K562 (cell line): ENCODE results near the gene ZNF155. TPM values are rescaled to one million over a fixed set of nuclear protein-coding genes. Genes with fewer than 3 reads are reported as not detected.

Source experiments
- ADNP ChIP-seq: fragments of 200-800 bp; sonication (Bioruptor generic); IDR thresholded peaks from 2 replicates; pipeline ENCODE4 v1.6.1; 2016; ENCODE audit warnings: missing genetic modification characterization, missing compliant biosample characterization
- C11orf30 ChIP-seq: fragments of 450-650 bp; IDR thresholded peaks from 2 replicates; pipeline ENCODE4 v1.6.1; 2016; ENCODE audit warnings: low read depth, mild to moderate bottlenecking
- CBX5 ChIP-seq: IDR thresholded peaks from 2 replicates; pipeline ENCODE4 v1.6.1; 2014; ENCODE audit warnings: low read depth, borderline replicate concordance
- COPS2 ChIP-seq: fragments of 450-650 bp; conservative IDR thresholded peaks from 2 replicates; pipeline ENCODE4 v1.6.1; 2016; ENCODE audit warnings: mild to moderate bottlenecking, moderate library complexity
- CUX1 ChIP-seq: fragments of 200-800 bp; sonication (Bioruptor generic); IDR thresholded peaks from 2 replicates; pipeline ENCODE4 v1.6.1; 2016; ENCODE audit warnings: missing genetic modification characterization, missing compliant biosample characterization
- DPF2 ChIP-seq: fragments of 450-650 bp; IDR thresholded peaks from 2 replicates; pipeline ENCODE4 v1.6.1; 2016
- ETV1 ChIP-seq: fragments of 450-650 bp; conservative IDR thresholded peaks from 2 replicates; pipeline ENCODE4 v1.6.1; 2016; ENCODE audit warnings: missing genetic modification characterization, control low read depth, low read depth, missing compliant biosample characterization
- FOXM1 ChIP-seq, 2 experiments: fragments of 450-650 bp in 1 of 2; sonication (generic) in 1 of 2; formaldehyde crosslinking in 1 of 2; IDR thresholded peaks; 2 replicates each; pipeline versions ENCODE4 v1.6.1 to v1.9.0; 2017 to 2022; ENCODE audit warnings: low read depth in 2 of 2, mild to moderate bottlenecking in 2 of 2, missing genetic modification reagents in 1 of 2, moderate library complexity in 1 of 2
- HSF4 ChIP-seq: fragments of 250-450 bp; sonication (Bioruptor Pico); IDR thresholded peaks from 2 replicates; pipeline ENCODE4 v2.1.2; 2022; ENCODE audit warnings: mild to moderate bottlenecking, moderate library complexity, borderline replicate concordance
- KLF6 ChIP-seq: fragments of 250-450 bp; sonication (Bioruptor Pico); IDR thresholded peaks from 2 replicates; pipeline ENCODE4 v1.4.0; 2020; ENCODE audit warnings: mild to moderate bottlenecking, moderate library complexity, borderline replicate concordance
- MIER1 ChIP-seq: fragments of 450-650 bp; IDR thresholded peaks from 2 replicates; pipeline ENCODE4 v1.6.1; 2016; ENCODE audit warnings: antibody characterized with exemption, mild to moderate bottlenecking, low read depth
- MTA1 ChIP-seq: fragments of 450-650 bp; IDR thresholded peaks from 2 replicates; pipeline ENCODE4 v1.6.1; 2017; ENCODE audit warnings: borderline replicate concordance
- SNIP1 ChIP-seq: fragments of 450-650 bp; IDR thresholded peaks from 2 replicates; pipeline ENCODE4 v1.7.1; 2017; ENCODE audit warnings: low read depth, mild to moderate bottlenecking
- TAF15 ChIP-seq: fragments of 200-400 bp; formaldehyde crosslinking; IDR thresholded peaks from 2 replicates; pipeline ENCODE4 v1.6.1; 2017; ENCODE audit warnings: mild to moderate bottlenecking, low read depth, low read length, moderate library complexity
- ZBTB43 ChIP-seq: sonication (generic); formaldehyde crosslinking; IDR thresholded peaks from 2 replicates; pipeline ENCODE4 v1.8.0; 2023; ENCODE audit warnings: mild to moderate bottlenecking, missing genetic modification reagents
- ZEB2 ChIP-seq: fragments of 450-650 bp; IDR thresholded peaks from 2 replicates; pipeline ENCODE4 v1.6.1; 2016
- ZNF121 ChIP-seq: sonication (generic); formaldehyde crosslinking; conservative IDR thresholded peaks from 2 replicates; pipeline ENCODE4 v1.8.0; 2022; ENCODE audit warnings: missing genetic modification reagents
- ZNF274 ChIP-seq: IDR thresholded peaks from 2 replicates; pipeline ENCODE4 v1.6.1; 2011; ENCODE audit warnings: low read depth, mild to moderate bottlenecking, low read length, moderate library complexity, borderline replicate concordance
- ZNF311 ChIP-seq: fragments of 250-450 bp; sonication (Bioruptor Pico); IDR thresholded peaks from 2 replicates; pipeline ENCODE4 v1.4.0; 2020; ENCODE audit warnings: mild to moderate bottlenecking, moderate library complexity
- ZNF384 ChIP-seq: IDR thresholded peaks from 2 replicates; pipeline ENCODE4 v1.6.1; 2012; ENCODE audit warnings: low read depth, low read length, improper control_type of control experiment
- ZNF561 ChIP-seq: fragments of 450-650 bp; formaldehyde crosslinking; conservative IDR thresholded peaks from 2 replicates; pipeline ENCODE4 v1.4.0; 2020; ENCODE audit warnings: mild to moderate bottlenecking, moderate library complexity
- polyA plus RNA-seq, 8 experiments: library from polyadenylated mRNA; depleted of rRNA in 4 of 8; stranded (reverse) in 5 of 8; unstranded in 3 of 8; fragments of >200 nt; fragmentation: Nextera tagmentation in 2 of 8; fragmentation: Illumina TruSeq in 1 of 8; extraction: Ambion mirVana in 2 of 8; extraction: Trizol in 1 of 8; gene quantifications; 2 replicates each; pipeline versions ENCODE4 v1.2.1 to v1.2.3, GENCODE V29; 2011 to 2014; ENCODE audit warnings: inconsistent platforms in 1 of 8, missing spikeins in 1 of 8
- total RNA-seq, 7 experiments: library from RNA; depleted of rRNA in 6 of 7; stranded (reverse); fragments of >200 nt in 6 of 7; fragmentation: Illumina TruSeq in 2 of 7; extraction: Trizol in 2 of 7; gene quantifications; 2 replicates each; pipeline versions ENCODE4 v1.2.1 to v1.2.3, GENCODE V29; 2011 to 2021; ENCODE audit warnings: low replicate concordance in 1 of 7
- TF ChIP-seq, protein P1 (sequence below): fragments of 450-650 bp; IDR thresholded peaks from 2 replicates; pipeline ENCODE4 v1.6.1; 2016; ENCODE audit warnings: antibody characterized with exemption

ZNF155 gene
- total and polyA plus RNA-seq, 9 of the 15 experiments (the other 6 are each of a cell fraction or from before 2014, with no cell fraction given), result 0.09 to 0.76 (median 0.37) TPM

DNA sequence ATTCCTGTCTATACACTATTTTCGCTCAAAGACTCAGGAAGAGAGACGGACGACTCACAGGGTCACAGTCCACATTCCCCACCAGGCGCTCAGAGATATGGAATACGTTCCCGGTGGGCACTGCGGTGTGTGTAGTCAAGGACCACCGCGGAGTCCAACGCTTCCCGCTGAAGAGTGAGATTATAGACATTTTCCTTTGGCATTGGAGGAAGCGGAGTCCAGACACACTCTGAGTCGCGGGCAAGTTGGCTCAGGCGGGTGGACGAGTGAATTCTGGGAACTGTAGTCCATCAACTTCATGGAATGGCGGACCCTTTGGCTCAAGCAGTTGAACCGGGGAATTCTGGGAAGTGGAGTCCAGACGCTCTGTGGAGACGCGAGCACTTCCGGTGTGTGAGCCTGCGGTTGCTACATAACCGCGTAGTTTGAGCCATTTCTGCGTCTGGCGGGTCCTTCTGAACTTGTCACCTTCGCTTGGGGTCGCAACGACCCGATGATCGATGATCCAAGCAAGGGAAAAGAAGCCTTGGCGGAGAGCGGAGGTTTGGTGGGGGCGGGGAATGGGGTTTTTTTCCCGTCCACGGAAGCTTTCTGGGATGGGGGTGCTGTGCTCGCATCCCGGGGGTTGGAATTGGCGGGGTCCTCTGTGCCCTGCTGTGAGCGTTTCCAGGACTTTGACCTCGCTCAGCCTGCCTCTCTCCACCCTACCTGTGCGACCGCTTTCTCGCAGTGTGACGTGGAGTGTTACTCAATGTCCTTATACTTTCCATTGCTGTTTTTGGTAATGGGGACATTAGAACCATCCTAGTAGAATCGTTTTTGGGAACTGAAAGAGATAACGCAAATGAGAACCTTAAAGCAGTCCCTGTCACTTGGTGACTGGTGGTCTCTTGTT lies 18.8 kb downstream of the ZNF155 start, which contains the start of gene ZNF230 (continued):
- TF ChIP-seq ZNF311 (CRISPR knock-in tag) (0 out of 2 replicates have a peak, but pooled peaks have one; percentile 9), ADNP (tag) (no peak), ZEB2 (no peak), ZNF274 (no peak), ZBTB43 (CRISPR knock-in tag) (no peak), MTA1 (peak; percentile 51; the same call in 1 of the 2 replicates), SNIP1 (no peak), HSF4 (CRISPR knock-in tag) (no peak), C11orf30 (no peak), CBX5 (no peak), ZNF121 (no peak), MIER1 (no peak), ETV1 (tag) (peak; percentile 90), DPF2 (no peak), CUX1 (CRISPR knock-in tag) (no peak), ZNF384 (no peak), COPS2 (no peak), ZNF561 (CRISPR knock-in tag) (no peak), FOXM1 (IDR thresholded peaks at IDR 0.05; ENCODE audit: low read depth) (no peak), FOXM1 (CRISPR knock-in tag; IDR thresholded peaks at IDR 0.05; ENCODE audit: low read depth) (no peak), KLF6 (CRISPR knock-in tag) (no peak), TAF15 (no peak)
- TF ChIP-seq, protein P1, sequence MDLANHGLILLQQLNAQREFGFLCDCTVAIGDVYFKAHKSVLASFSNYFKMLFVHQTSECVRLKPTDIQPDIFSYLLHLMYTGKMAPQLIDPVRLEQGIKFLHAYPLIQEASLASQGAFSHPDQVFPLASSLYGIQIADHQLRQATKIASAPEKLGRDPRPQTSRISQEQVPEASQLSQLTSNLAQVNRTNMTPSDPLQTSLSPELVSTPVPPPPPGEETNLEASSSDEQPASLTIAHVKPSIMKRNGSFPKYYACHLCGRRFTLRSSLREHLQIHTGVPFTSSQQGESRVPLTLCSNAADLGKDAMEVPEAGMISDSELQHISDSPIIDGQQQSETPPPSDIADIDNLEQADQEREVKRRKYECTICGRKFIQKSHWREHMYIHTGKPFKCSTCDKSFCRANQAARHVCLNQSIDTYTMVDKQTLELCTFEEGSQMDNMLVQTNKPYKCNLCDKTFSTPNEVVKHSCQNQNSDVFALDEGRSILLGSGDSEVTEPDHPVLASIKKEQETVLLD, result no peak
